HG03460 (cell line): ENCODE data around the gene CACNA2D4.

Experiments
- ATAC-seq: cut with Tn5 transposase; IDR thresholded peaks from one replicate; pipeline ENCODE4 v1.9.1; 2021; ENCODE audit not compliant: unreplicated experiment

CACNA2D4 gene

DNA sequence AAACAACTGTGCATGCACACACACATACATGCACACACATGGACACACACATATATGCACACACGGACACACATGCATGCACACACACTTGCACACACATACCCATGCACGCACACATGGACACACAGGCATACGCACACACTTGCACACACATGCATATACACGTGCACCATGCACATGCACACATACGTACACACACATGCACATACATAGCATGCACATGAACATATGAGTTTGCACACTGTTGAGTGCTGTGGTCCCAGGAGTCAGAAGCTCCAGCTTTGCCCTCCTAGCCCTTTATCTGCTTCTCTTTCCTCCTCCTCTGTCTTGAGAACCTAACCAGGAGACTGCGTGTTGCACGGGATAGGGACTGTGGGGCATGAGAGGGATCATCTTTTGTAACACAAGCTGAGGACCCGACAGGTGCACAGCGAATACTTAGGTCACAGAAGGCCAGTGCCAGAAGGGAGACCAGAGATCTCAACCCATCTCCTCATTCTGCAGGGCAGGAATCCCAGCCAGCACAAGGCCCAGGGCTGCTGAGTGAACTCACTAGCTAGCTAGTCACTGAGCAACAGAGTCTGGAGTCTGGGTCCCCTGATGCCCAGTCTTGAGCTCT lies 101.6 kb downstream of the CACNA2D4 start:
- ATAC-seq: no peak

- no peak for ATAC-seq
Measured at GRCh38 chr12:1815814-1816729, 102.4 kb downstream of the CACNA2D4 start.

DNA sequence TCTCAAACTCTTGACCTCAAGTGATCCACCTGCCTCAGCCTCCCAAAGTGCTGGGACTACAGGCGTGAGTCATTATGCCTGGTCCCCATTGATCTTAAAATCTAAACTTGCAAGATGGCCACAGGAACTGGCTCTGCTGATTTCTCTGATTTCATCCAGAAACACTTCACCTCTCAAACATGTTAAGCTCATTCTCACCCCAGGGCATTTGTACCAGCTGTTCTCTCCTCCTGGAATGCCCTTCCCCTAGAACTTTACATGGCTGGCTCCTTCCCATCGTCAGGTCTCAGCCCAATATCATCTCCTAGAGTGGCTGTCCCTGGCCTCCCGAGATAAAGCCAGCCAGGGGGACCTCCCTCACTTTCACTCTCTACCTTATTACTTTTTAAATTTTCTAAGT lies 103.3 kb downstream of the CACNA2D4 start:
- ATAC-seq: no peak

DNA sequence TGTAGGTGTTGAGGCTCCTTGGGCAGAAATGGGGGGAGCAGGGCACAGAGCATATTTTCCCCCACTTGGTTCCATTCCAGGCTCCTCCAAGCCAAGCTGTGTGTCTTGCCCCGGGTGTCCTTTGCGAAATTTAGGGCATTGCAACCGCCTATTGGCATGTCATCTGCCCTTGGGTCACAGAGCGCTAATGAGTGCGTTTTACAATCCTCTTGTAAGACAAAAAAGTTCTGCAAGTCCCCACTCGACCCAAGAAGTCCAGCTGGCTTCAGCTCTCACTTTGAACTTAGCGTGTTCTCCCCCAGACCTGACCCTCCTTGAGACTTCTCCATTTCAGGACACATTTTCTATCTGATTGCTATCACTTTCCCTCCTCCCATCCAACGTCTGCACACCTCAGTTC lies 104.2 kb downstream of the CACNA2D4 start:
- ATAC-seq: no peak

- ATAC-seq: no peak
Measured at GRCh38 chr12:1812650-1813302, 105.7 kb downstream of the CACNA2D4 start.

DNA sequence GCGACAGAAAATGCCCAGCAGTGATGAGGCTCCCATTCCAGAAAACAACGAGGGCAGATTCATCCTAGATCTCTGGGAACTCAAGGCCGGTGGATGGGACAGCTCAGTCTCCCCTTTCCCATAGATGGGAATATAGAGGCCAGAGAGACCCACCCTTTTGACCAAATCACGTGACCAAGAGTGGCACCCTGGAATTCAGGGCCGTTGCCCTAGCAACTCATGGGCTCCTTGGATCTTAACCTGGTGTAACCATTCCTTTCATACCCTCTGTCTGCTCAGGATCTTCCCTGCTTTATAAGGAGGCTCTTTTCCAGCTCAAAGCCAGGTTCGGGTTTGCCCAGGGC lies 106.5 kb downstream of the CACNA2D4 start:
- ATAC-seq: no peak

DNA sequence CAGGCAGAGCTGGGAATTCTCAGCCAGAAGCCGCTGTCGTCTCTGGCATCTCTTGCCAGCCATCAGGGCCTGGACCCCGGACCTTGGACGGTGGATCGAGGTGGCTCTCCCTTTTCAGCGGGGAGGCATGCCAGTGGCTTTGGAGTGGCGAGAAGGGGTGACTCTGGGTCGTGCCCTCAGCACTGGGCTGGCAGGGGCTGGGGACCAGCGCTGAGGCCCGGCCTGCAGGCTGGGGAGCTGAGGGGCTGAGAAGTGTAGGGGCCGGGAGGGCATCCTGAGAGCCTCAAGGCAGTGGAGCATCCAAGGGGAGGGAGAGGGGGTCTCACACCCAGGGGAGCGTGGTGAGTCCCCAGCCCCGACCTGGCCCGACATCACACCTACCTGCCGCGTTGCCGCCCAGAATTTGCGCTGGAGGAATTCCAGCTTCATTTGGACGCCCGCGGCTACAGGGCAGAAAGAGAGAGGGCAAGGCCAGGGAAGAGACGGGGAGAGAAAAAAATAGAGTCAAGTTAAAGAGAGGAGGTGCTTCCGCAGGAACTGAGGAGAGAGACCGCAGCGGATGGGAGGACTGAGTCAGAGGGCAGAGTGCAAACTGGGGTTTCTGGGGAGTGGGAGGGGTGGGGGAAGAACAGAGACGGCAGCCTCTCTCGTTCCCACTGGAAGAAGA lies 107.0 kb downstream of the CACNA2D4 start:
- ATAC-seq: no peak

DNA sequence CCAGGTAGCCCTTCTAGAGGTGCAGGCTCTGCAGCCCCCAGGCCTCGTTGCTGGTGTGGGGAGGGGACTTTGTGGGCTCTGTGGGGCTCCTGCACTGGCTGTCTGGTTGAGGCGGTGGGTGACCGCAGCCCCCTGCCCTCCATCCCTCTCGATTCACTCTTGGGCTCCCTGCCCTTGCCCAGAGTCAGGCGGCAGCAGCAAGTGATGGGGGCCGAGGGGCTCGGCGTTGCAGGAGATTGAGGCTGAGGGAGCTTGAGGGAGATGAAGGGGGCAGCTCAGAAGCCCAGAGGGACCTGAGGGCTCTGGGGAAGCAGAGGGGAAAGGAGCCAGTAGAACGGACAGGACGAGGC lies 107.5 kb downstream of the CACNA2D4 start:
- ATAC-seq: no peak

DNA sequence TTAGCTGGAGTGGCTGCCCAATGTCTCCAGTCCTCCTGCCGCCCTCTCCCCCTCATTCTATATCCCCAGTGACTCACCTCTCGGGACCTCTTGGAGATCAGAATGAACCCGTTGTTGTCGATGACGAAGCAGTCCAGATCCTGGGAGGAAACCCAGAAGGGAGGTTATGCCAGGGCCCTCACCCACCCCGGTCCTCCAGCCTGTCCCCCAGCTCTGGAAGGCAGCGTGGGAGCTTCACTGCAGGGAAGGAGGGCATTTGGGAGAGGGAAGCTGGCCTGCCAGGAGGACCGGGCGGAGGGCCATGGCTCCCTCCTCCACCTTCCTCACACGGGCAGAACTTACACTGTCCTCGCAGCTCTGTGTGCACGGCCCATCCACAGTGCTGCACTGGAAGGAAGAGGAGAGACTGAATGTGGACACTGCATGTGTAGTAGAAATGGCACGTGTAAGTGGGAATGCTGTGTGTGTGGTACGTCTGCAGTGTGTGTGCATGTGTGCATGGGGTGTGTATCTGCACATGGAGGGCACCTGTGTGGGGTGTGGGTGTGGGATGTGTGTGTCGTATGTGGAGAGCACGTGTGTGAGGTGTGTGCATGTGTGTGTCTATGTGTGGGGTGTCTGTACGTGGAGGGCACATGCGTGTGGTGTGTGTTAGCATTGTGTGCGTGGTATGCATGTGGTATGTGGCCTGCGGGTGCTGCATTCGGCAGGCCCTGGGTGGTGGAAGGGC lies 108.1 kb downstream of the CACNA2D4 start:
- ATAC-seq: no peak

DNA sequence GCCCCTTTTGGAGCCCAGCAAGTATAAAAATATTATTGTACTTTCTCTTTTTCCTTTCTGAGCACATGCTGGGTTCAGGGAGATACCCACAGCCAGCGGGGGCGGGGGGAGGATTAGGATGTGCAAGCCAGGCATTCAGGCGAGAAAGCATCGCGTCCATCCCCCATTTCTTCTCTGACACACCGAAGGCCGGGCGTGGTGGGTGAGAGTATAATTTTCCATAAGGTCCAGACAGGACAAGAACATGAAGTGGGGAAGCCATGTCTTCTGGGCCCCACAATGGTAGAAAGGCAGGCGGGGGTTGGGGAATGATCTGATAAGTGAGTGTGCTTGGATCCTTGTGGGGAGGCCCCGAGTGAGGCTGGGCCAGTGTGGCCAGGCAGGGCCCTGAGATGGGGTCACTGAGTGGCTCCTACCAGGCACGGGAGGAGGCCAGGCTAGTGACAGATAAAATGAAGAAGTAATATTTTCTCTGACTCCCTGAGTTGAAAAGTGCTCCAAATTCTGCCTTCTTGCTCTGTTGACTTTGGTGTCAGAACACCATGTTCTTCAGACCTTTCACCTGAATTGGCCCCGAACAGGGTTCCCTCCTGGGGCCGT lies 108.8 kb downstream of the CACNA2D4 start:
- no peak for ATAC-seq

GRCh38 chr12:1808798-1809480 lies 109.5 kb downstream of the CACNA2D4 start:
- no peak for ATAC-seq

DNA sequence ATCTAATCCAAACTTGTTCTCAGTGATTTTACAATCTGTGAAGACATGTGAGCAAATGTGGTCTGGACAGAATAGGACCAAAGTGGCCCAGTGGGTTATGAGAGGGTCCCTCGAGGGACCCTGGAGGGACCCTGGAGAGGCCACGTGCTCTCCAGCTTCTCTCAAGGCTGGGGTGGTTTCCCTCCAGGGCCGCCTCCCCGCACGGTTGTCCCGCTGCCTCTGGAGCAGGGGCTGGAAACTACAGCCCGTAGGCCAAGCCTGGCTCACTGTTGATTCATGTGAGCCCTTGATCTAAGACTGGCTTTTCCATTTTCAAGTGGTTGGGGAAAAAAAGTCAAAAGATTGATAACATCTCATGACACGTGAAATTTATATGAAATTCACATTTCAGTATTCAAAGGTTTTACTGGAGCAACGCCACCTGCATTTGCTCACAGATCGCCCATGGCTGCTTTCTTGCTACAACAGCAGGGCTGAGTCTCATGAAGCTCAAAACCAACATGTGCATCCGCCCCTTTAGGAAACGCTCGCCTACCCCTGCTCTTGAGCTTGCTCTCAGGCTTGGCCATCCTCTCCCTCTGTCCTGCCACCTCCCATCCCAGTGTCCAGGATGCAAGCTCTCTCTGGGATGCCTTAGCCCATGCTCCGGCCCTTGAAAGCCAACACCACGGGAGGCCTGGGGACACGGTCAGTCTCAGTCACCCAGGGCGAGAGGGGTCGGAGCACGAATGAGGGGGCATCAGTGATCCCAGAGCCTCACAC lies 110.2 kb downstream of the CACNA2D4 start:
- ATAC-seq: no peak

DNA sequence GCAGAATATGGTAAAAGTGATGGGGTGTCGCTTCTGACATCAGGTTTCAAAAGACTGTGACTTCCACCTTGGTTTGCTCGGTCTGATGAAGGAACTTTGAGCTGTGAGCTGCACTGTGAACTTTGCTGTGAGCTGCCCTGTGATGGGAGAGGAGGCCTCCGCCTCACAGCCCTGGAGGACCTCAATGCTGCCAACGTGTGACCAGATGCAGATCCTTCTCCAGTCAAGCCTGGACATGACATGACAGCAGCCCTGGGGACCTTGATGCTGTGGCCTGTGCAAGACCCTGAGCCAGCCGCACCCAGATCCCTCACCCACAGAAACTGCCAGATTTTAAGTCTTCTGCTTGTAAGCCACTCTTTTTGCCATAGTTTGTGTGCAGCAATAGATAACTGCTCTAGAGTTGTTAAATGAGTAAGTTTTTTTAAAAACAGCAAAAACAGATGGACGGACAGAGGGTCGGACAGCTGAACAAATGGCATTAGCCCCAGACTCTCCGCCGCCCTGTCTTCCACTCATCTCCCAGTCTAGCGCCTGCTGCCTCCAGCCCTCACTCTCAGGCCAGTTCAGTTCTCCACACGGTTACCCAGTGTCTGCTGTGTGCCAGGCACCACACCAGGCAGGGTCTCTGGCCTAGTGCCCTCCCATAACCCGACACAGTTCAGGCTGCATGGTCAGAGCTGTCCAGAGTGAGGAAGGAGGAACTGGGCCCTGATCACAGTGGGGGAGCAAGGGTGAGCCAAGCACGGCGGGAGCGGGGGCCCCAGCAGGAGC lies 111.2 kb downstream of the CACNA2D4 start:
- ATAC-seq: no peak

DNA sequence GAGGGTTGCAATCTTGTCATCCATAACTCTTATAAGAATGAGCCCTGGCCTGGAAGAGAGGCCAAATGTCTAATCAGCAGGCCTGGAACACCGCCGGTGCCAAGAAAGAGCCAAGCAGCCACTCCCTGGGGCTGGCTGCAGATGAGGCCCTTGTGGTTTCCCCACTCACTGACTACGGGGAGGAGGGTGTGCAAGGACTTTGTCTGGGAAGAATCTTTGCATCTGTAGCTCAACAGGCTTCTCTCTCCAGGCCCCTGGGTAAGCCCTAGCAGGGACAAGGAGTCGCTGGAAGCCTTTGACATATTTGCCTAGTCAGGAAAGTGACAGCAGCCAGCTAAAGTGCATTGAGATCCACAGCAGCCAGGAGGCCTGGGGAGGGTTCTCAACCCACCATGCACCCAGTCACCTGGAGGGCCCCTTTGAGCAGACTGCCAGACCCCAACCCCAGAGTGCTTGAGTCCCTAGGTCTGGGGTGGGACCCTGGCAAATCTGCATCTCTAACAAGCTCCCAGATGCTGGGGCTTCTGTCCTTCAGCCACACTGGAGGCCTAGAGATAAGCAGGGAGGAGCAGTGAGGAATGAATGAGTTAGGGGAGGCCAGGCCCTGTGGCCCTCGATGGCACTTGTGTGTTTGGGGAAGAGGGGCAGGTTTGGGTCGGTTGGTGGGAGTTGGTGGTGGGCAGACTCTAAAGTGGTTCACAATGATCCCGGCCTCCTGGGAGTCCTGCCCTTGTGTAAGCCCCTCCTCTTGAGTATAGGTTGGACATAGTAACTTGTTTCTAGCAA lies 112.0 kb downstream of the CACNA2D4 start:
- no peak for ATAC-seq

- no peak for ATAC-seq
Measured at GRCh38 chr12:1805441-1806081, 112.9 kb downstream of the CACNA2D4 start.

DNA sequence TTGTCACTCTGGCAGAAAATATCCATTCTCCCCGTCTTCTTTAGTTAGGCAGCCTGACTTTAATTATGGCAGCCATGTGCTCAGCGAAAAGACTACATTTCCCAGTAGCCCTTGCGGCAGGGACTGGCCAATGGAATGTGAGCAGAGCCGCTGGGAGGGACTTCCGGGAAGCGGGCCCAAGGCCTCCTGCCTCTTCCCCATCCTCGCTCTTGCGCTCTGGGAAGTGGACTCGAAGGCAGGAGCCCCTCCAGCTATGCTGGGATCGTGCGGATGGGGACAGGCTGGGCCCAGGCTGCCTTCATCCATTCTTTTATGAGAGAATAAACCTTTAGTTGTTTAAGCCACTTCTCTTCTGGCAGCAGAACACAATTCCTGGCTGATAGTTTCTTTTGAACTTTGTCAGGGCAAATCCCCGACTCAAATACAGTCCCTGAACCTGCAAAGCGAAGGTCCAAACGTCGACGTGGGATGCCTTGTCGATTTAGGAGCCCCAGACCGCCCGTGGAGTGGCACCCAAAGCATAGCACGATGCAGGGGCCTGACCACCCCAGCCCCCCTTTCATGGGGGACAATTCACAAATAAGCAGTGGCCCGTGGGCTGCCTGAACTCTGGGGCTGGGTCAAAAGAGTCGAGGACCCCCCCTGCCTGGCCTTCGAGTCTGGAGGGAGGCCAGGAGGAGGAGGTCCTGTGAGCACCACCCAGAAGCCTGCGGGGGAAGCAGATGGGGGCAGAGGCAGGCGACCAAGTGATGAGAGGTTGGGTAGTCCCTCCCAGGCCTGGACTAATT lies 113.7 kb downstream of the CACNA2D4 start:
- peak; percentile 84 for ATAC-seq
